Measurements from ENCODE around the gene PKD2L1. TPM values are rescaled to one million over a fixed set of nuclear protein-coding genes. Genes with fewer than 3 reads are reported as not detected.
A peak's percentile ranks its signal among the peaks of the same experiment; 100 is the strongest.

PKD2L1 gene
- total and polyA plus RNA-seq, 9 of the 15 experiments (the other 6 are each of a cell fraction or from before 2014, with no cell fraction given): not detected

DNA sequence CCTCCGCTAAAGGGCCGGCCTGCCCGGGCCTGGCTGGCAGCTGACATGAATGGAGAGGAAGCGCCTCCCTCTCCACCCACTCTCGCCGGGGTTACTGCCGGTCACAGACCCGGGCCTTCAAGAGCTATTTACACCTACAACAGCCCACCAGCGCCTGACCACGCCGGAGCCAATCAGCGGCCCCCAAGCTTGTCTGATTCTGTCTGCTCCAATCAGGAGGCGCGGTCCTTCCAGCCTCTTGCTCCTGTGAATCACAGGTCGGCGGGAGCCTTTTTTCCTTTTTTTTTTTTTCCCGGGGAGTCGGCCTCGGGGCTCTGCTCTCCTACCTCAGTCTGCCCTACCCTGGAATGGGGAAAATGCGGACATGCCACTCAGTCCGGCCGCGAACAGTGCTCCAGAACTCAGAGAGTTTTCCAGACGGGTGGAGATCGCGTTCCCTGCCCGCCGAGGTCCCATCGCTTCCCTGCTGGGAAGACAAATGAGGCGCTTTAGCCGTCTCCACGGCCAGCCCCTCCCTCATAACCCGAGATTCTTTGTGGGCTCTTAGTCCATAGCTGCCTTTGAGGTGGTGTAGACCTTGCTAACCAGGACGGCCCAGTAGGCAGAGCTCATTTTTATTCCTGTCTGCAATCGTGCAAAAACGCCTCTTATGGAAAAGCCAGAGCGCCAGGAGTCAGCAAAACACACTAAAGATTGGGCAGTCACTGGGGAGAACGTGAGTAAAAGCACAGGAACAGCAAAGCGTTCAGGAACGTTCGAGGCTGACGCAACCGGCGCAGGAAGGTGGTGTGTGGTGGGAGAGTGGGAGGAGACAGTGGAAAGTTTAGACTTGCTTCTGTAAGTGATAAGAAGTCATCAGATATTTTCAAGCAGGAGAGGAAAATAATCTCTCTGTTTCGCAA is 43.5 kb upstream of the PKD2L1 start (continued):
- TF ChIP-seq HNRNPH1 (optimal IDR thresholded peaks at IDR 0.05; ENCODE audit: low read depth, low read length) (no peak), ZSCAN29 (IDR thresholded peaks at IDR 0.05) (peak; percentile 90), ZNF77 (CRISPR knock-in tag; IDR thresholded peaks at IDR 0.05) (no peak), BRD9 (IDR thresholded peaks at IDR 0.05; ENCODE audit: low read depth, partially characterized antibody) (peak; percentile 78), ZKSCAN1 (IDR thresholded peaks at IDR 0.05; ENCODE audit: low read depth, low read length) (0 out of 2 replicates have a peak, but pooled peaks have one; percentile 2), SMC3 (conservative IDR thresholded peaks at IDR 0.05; ENCODE audit: insufficient read depth, low read depth, low read length) (no peak), ZNF586 (CRISPR knock-in tag; conservative IDR thresholded peaks at IDR 0.05) (no peak), SP2 (IDR thresholded peaks at IDR 0.05; ENCODE audit: extremely low read depth, low read depth, low read length, poor library complexity, severe bottlenecking) (no peak), ZNF511 (CRISPR knock-in tag; IDR thresholded peaks at IDR 0.05) (peak; percentile 16; the same call in 1 of the 2 replicates), ZNF224 (CRISPR knock-in tag; IDR thresholded peaks at IDR 0.05) (no peak), FOXJ2 (tag; IDR thresholded peaks at IDR 0.05) (peak; percentile 91), NEUROD1 (IDR thresholded peaks at IDR 0.05; ENCODE audit: borderline replicate concordance, low read depth, low read length, partially characterized antibody) (peak; percentile 56), KLF13 (tag; IDR thresholded peaks at IDR 0.05; ENCODE audit: borderline replicate concordance, low read depth) (0 out of 2 replicates have a peak, but pooled peaks have one; percentile 15), TAL1 (IDR thresholded peaks at IDR 0.05) (peak; percentile 52; the same call in 1 of the 2 replicates)
- TF ChIP-seq, protein P1, sequence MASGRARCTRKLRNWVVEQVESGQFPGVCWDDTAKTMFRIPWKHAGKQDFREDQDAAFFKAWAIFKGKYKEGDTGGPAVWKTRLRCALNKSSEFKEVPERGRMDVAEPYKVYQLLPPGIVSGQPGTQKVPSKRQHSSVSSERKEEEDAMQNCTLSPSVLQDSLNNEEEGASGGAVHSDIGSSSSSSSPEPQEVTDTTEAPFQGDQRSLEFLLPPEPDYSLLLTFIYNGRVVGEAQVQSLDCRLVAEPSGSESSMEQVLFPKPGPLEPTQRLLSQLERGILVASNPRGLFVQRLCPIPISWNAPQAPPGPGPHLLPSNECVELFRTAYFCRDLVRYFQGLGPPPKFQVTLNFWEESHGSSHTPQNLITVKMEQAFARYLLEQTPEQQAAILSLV (tag; IDR thresholded peaks at IDR 0.05): peak; percentile 79
- TF ChIP-seq, protein P2, sequence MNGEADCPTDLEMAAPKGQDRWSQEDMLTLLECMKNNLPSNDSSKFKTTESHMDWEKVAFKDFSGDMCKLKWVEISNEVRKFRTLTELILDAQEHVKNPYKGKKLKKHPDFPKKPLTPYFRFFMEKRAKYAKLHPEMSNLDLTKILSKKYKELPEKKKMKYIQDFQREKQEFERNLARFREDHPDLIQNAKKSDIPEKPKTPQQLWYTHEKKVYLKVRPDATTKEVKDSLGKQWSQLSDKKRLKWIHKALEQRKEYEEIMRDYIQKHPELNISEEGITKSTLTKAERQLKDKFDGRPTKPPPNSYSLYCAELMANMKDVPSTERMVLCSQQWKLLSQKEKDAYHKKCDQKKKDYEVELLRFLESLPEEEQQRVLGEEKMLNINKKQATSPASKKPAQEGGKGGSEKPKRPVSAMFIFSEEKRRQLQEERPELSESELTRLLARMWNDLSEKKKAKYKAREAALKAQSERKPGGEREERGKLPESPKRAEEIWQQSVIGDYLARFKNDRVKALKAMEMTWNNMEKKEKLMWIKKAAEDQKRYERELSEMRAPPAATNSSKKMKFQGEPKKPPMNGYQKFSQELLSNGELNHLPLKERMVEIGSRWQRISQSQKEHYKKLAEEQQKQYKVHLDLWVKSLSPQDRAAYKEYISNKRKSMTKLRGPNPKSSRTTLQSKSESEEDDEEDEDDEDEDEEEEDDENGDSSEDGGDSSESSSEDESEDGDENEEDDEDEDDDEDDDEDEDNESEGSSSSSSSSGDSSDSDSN (IDR thresholded peaks at IDR 0.05; ENCODE audit: borderline replicate concordance in 1 of 2, low read depth in 2 of 2, low read length in 2 of 2): peak; percentile 48 to 91; a peak in 3 of 4 replicates
- TF ChIP-seq, protein P3, sequence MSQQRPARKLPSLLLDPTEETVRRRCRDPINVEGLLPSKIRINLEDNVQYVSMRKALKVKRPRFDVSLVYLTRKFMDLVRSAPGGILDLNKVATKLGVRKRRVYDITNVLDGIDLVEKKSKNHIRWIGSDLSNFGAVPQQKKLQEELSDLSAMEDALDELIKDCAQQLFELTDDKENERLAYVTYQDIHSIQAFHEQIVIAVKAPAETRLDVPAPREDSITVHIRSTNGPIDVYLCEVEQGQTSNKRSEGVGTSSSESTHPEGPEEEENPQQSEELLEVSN (IDR thresholded peaks at IDR 0.05; ENCODE audit: borderline replicate concordance in 1 of 2, extremely low read depth in 1 of 2, insufficient read depth in 1 of 2, insufficient read length in 1 of 2, low read depth in 1 of 2, low read length in 1 of 2, poor library complexity in 1 of 2, severe bottlenecking in 1 of 2): peak in 1 of 2 experiments; percentile 38
- TF ChIP-seq, protein P4, sequence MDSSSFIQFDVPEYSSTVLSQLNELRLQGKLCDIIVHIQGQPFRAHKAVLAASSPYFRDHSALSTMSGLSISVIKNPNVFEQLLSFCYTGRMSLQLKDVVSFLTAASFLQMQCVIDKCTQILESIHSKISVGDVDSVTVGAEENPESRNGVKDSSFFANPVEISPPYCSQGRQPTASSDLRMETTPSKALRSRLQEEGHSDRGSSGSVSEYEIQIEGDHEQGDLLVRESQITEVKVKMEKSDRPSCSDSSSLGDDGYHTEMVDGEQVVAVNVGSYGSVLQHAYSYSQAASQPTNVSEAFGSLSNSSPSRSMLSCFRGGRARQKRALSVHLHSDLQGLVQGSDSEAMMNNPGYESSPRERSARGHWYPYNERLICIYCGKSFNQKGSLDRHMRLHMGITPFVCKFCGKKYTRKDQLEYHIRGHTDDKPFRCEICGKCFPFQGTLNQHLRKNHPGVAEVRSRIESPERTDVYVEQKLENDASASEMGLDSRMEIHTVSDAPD (CRISPR knock-in tag; IDR thresholded peaks at IDR 0.05): no peak
